GM12891 (cell line): ENCODE results near the gene HDAC6.

Source experiments
- POLR2A ChIP-seq: IDR thresholded peaks from 2 replicates; pipeline ENCODE4 v1.6.1; 2011; ENCODE audit warnings: low read depth, low read length, control low read depth
- POLR2AphosphoS5 ChIP-seq: IDR thresholded peaks from 2 replicates; pipeline ENCODE4 v1.6.1; 2011; ENCODE audit warnings: low read depth, low read length, control low read depth
- POU2F2 ChIP-seq: IDR thresholded peaks from 2 replicates; pipeline ENCODE4 v1.6.1; 2011; ENCODE audit warnings: low read depth, mild to moderate bottlenecking, control low read depth, low read length, moderate library complexity
- TAF1 ChIP-seq: IDR thresholded peaks from 2 replicates; pipeline ENCODE4 v1.6.1; 2011; ENCODE audit warnings: low read depth, low read length, control low read depth

GRCh38 chrX:48802089-48802904, 430 bp downstream of the HDAC6 start:
- peak; percentile 60 for TF ChIP-seq POLR2A
- TF ChIP-seq POLR2AphosphoS5, result peak; percentile 51; the same call in 1 of the 2 replicates
- no peak; the same call in 1 of the 2 replicates for TF ChIP-seq TAF1
- no peak for TF ChIP-seq POU2F2
